ENCODE measurements around the gene PBLD. TPM values are rescaled to one million over a fixed set of nuclear protein-coding genes. Genes with fewer than 3 reads are reported as not detected.
"Not testable (repeated sequence)": the region's sequence is repeated elsewhere in the genome, so short reads cannot be mapped to it uniquely, and the experiment has no call there.

PBLD gene
- total RNA-seq, 2 donors from 2014 or later = 1.9 to 2.7 TPM

GRCh38 chr10:68284062-68285001, 48.4 kb downstream of the PBLD start:
- Mint-ChIP-seq H3K4me3 (no peak overlapping the region), H3K27me3 (ENCODE audit: low read depth) (no peaks in the 10 kb centered on the region), H3K4me1 (ENCODE audit: low read depth) (peaks cover 4% of the 10 kb centered on the region), H3K9me3 (no peaks in the 10 kb centered on the region), H3K36me3 (ENCODE audit: insufficient read depth in 2 of 2) (no peaks in the 10 kb centered on the region), H3K27ac (no peak overlapping the region)
- ATAC-seq (replicated peaks in 1 of 2) = no peak
- DNase-seq = no peak

- DNase-seq = no peak
- no peak for ATAC-seq (replicated peaks in 1 of 2)
- no peak overlapping the region for H3K27ac Mint-ChIP-seq
- peaks cover 4% of the 10 kb centered on the region for H3K4me1 Mint-ChIP-seq (ENCODE audit: low read depth)
- H3K27me3 Mint-ChIP-seq (ENCODE audit: low read depth) = no peaks in the 10 kb centered on the region
- no peak overlapping the region for H3K4me3 Mint-ChIP-seq
- H3K36me3 Mint-ChIP-seq (ENCODE audit: insufficient read depth in 2 of 2) = peaks cover 3 to 11% of the 10 kb centered on the region in 2 donors
- H3K9me3 Mint-ChIP-seq = peaks cover 5 to 12% of the 10 kb centered on the region in 2 donors
Measured at GRCh38 chr10:68280758-68281157, 52.0 kb downstream of the PBLD start.

- H3K9me3 Mint-ChIP-seq = peaks cover 5 to 12% of the 10 kb centered on the region in 2 donors
- H3K36me3 Mint-ChIP-seq (ENCODE audit: insufficient read depth in 2 of 2) = peaks cover 3 to 11% of the 10 kb centered on the region in 2 donors
- not testable (repeated sequence) for H3K4me1 Mint-ChIP-seq (ENCODE audit: low read depth); H3K4me3 Mint-ChIP-seq; ATAC-seq (replicated peaks in 1 of 2); DNase-seq; H3K27ac Mint-ChIP-seq; H3K27me3 Mint-ChIP-seq (ENCODE audit: low read depth)
Measured at GRCh38 chr10:68278906-68279753, 53.6 kb downstream of the PBLD start.

- not testable (repeated sequence) for DNase-seq; H3K27ac Mint-ChIP-seq; H3K27me3 Mint-ChIP-seq (ENCODE audit: low read depth); ATAC-seq (replicated peaks in 1 of 2); H3K4me3 Mint-ChIP-seq; H3K4me1 Mint-ChIP-seq (ENCODE audit: low read depth)
- Mint-ChIP-seq H3K9me3 (peaks cover 5 to 12% of the 10 kb centered on the region in 2 donors), H3K36me3 (ENCODE audit: insufficient read depth in 2 of 2) (peaks cover 3 to 11% of the 10 kb centered on the region in 2 donors)
Measured at GRCh38 chr10:68277814-68278213, 54.9 kb downstream of the PBLD start.

- H3K4me1 Mint-ChIP-seq (ENCODE audit: low read depth) = no peaks in the 10 kb centered on the region
- H3K27ac Mint-ChIP-seq = no peak overlapping the region
- H3K27me3 Mint-ChIP-seq (ENCODE audit: low read depth) = no peaks in the 10 kb centered on the region
- H3K9me3 Mint-ChIP-seq = peaks cover 5 to 12% of the 10 kb centered on the region in 2 donors
- H3K36me3 Mint-ChIP-seq (ENCODE audit: insufficient read depth in 2 of 2) = peaks cover 3 to 11% of the 10 kb centered on the region in 2 donors
- no peak overlapping the region for H3K4me3 Mint-ChIP-seq
- DNase-seq = no peak
- ATAC-seq (replicated peaks in 1 of 2) = no peak
Measured at GRCh38 chr10:68276224-68276623, 56.5 kb downstream of the PBLD start.

GRCh38 chr10:68275600-68276126, 57.1 kb downstream of the PBLD start:
- Mint-ChIP-seq H3K4me3 (no peak overlapping the region), H3K36me3 (ENCODE audit: insufficient read depth in 2 of 2) (peaks cover 3 to 11% of the 10 kb centered on the region in 2 donors), H3K4me1 (ENCODE audit: low read depth) (no peaks in the 10 kb centered on the region), H3K27ac (no peak overlapping the region), H3K27me3 (ENCODE audit: low read depth) (no peaks in the 10 kb centered on the region), H3K9me3 (peaks cover 5 to 12% of the 10 kb centered on the region in 2 donors)
- no peak for ATAC-seq (replicated peaks in 1 of 2)
- DNase-seq = no peak

GRCh38 chr10:68272833-68273232, 59.9 kb downstream of the PBLD start:
- Mint-ChIP-seq H3K4me3 (no peak overlapping the region), H3K4me1 (ENCODE audit: low read depth) (no peaks in the 10 kb centered on the region), H3K36me3 (ENCODE audit: insufficient read depth in 2 of 2) (peaks cover 3 to 5% of the 10 kb centered on the region in 2 donors), H3K27me3 (ENCODE audit: low read depth) (peaks cover 12% of the 10 kb centered on the region), H3K27ac (no peak overlapping the region), H3K9me3 (peaks cover 4 to 7% of the 10 kb centered on the region in 2 donors)
- DNase-seq (no peak), ATAC-seq (replicated peaks in 1 of 2) (no peak)

- peaks cover 0 to 1% of the 10 kb centered on the region in 2 donors for H3K9me3 Mint-ChIP-seq
- no peak for DNase-seq
- no peak for ATAC-seq (replicated peaks in 1 of 2)
- peaks cover 12% of the 10 kb centered on the region for H3K27me3 Mint-ChIP-seq (ENCODE audit: low read depth)
- no peak overlapping the region for H3K4me3 Mint-ChIP-seq
- H3K4me1 Mint-ChIP-seq (ENCODE audit: low read depth) = no peaks in the 10 kb centered on the region
- no peak overlapping the region for H3K27ac Mint-ChIP-seq
- H3K36me3 Mint-ChIP-seq (ENCODE audit: insufficient read depth in 2 of 2) = no peaks in the 10 kb centered on the region
Measured at GRCh38 chr10:68271196-68271882, 61.4 kb downstream of the PBLD start.

- no peak overlapping the region for H3K27ac Mint-ChIP-seq
- H3K4me3 Mint-ChIP-seq = no peak overlapping the region
- peaks cover 12% of the 10 kb centered on the region for H3K27me3 Mint-ChIP-seq (ENCODE audit: low read depth)
- peaks cover 0 to 1% of the 10 kb centered on the region in 2 donors for H3K9me3 Mint-ChIP-seq
- DNase-seq = no peak
- H3K4me1 Mint-ChIP-seq (ENCODE audit: low read depth) = no peaks in the 10 kb centered on the region
- H3K36me3 Mint-ChIP-seq (ENCODE audit: insufficient read depth in 2 of 2) = no peaks in the 10 kb centered on the region
- ATAC-seq (replicated peaks in 1 of 2) = no peak
Measured at GRCh38 chr10:68269562-68270290, 63.0 kb downstream of the PBLD start.

- Mint-ChIP-seq H3K36me3 (ENCODE audit: insufficient read depth in 2 of 2) (peaks cover 1 to 5% of the 10 kb centered on the region in 2 donors), H3K27ac (no peak overlapping the region), H3K4me1 (ENCODE audit: low read depth) (no peaks in the 10 kb centered on the region), H3K27me3 (ENCODE audit: low read depth) (no peaks in the 10 kb centered on the region), H3K9me3 (peaks cover 2 to 4% of the 10 kb centered on the region in 2 donors), H3K4me3 (no peak overlapping the region)
- DNase-seq = no peak
- no peak for ATAC-seq (replicated peaks in 1 of 2)
Measured at GRCh38 chr10:68261132-68261856, 71.4 kb downstream of the PBLD start.

GRCh38 chr10:68253346-68253745, 79.4 kb downstream of the PBLD start:
- H3K27ac Mint-ChIP-seq = no peak overlapping the region
- DNase-seq (no peak), ATAC-seq (replicated peaks in 1 of 2) (no peak)
- H3K4me1 Mint-ChIP-seq (ENCODE audit: low read depth) = peaks cover 8% of the 10 kb centered on the region
- no peaks in the 10 kb centered on the region for H3K36me3 Mint-ChIP-seq (ENCODE audit: insufficient read depth in 2 of 2)
- no peaks in the 10 kb centered on the region for H3K27me3 Mint-ChIP-seq (ENCODE audit: low read depth)
- no peak overlapping the region for H3K4me3 Mint-ChIP-seq
- H3K9me3 Mint-ChIP-seq = no peaks in the 10 kb centered on the region
